Colonic mucosa (tissue), 4 donors: ENCODE results near the gene ZC3HAV1. TPM values are rescaled to one million over a fixed set of nuclear protein-coding genes. Genes with fewer than 3 reads are reported as not detected.

Source experiments
- DNase-seq: peaks from one replicate; pipeline ENCODE4 v3.0.0-alpha.2; 2020
- H3K27ac ChIP-seq: fragments of 200-600 bp; one replicate; pipeline ENCODE4 v1.8.0; 2021
- H3K27me3 ChIP-seq: fragments of 200-600 bp; one replicate; pipeline ENCODE4 v1.8.0; 2021
- H3K36me3 ChIP-seq: fragments of 200-600 bp; one replicate; pipeline ENCODE4 v1.8.0; 2021
- H3K4me1 ChIP-seq: fragments of 200-600 bp; one replicate; pipeline ENCODE4 v1.8.0; 2021; ENCODE audit warnings: mild to moderate bottlenecking
- H3K4me3 ChIP-seq: fragments of 200-600 bp; one replicate; pipeline ENCODE4 v1.8.0; 2021
- H3K9ac ChIP-seq, 2 donors: one replicate each; pipeline ENCODE4 v1.7.0; 2013; ENCODE audit warnings: control low read depth in 2 of 2, low read depth in 2 of 2, low read length in 2 of 2
- H3K9me3 ChIP-seq: fragments of 200-600 bp; one replicate; pipeline ENCODE4 v1.8.0; 2021
- CTCF ChIP-seq: fragments of 200-600 bp; IDR thresholded peaks from one replicate; pipeline ENCODE4 v1.8.0; 2022; ENCODE audit warnings: antibody characterized with exemption, mild to moderate bottlenecking
- intact Hi-C: fragments of 100-400 bp; cut with DNase I; formaldehyde crosslinking; loops from one replicate; pipeline ENCODE4 v1.14.1; 2022
- total RNA-seq, 2 donors: library from RNA; stranded (reverse); fragmentation: NEBNext Ultra II Directional in 1 of 2; extraction: Animal tissue kit (Norgen Biotek cat#: 25700) in 1 of 2; gene quantifications; one replicate each; pipeline ENCODE4 v1.2.1, GENCODE V29; 2021
- donor health status: healthy.
- donor health status: DM: no; HTN: no; CAD: no.
- donor health status: DM: no; HTN: no; CAD: no.

ZC3HAV1 gene
- total RNA-seq, 2 donors from 2014 or later: 29.0 to 33.8 TPM

- no peak for TF ChIP-seq CTCF
- intact Hi-C loops: no loop called here
- H3K27me3 ChIP-seq: no peaks in the 10 kb centered on the region
- no peak overlapping the region for H3K4me3 ChIP-seq
- no peak for DNase-seq
- no peaks in the 10 kb centered on the region for H3K36me3 ChIP-seq
- no peak overlapping the region for H3K9ac ChIP-seq
- H3K27ac ChIP-seq: peak overlapping the region; percentile 29
- H3K9me3 ChIP-seq: no peaks in the 10 kb centered on the region
- H3K4me1 ChIP-seq: no peaks in the 10 kb centered on the region
Measured at GRCh38 chr7:139112316-139112715, 2.8 kb upstream of the ZC3HAV1 start.

- Histone ChIP-seq H3K27me3 (no peaks in the 10 kb centered on the region), H3K4me1 (no peaks in the 10 kb centered on the region), H3K9ac (no peak overlapping the region), H3K4me3 (no peak overlapping the region), H3K9me3 (no peaks in the 10 kb centered on the region), H3K27ac (peak overlapping the region; percentile 29), H3K36me3 (no peaks in the 10 kb centered on the region)
- no peak for TF ChIP-seq CTCF
- DNase-seq: no peak
- intact Hi-C loops: no loop called here
Measured at GRCh38 chr7:139111811-139112301, 2.3 kb upstream of the ZC3HAV1 start.

- Histone ChIP-seq H3K9ac (no peak overlapping the region), H3K9me3 (no peaks in the 10 kb centered on the region), H3K4me1 (no peaks in the 10 kb centered on the region), H3K27me3 (no peaks in the 10 kb centered on the region), H3K4me3 (no peak overlapping the region), H3K36me3 (no peaks in the 10 kb centered on the region), H3K27ac (no peak overlapping the region)
- no peak for TF ChIP-seq CTCF
- intact Hi-C loops: no loop called here
- no peak for DNase-seq
Measured at GRCh38 chr7:139111147-139111546, 1.6 kb upstream of the ZC3HAV1 start.

GRCh38 chr7:139109983-139110411 is 477 bp upstream of the ZC3HAV1 start:
- H3K4me1 ChIP-seq: no peaks in the 10 kb centered on the region
- no peaks in the 10 kb centered on the region for H3K9me3 ChIP-seq
- peak overlapping the region; percentile 84 for H3K4me3 ChIP-seq
- intact Hi-C loops: no loop called here
- H3K27me3 ChIP-seq: no peaks in the 10 kb centered on the region
- peak overlapping the region; percentile 99 for H3K27ac ChIP-seq
- peak overlapping the region; percentile 91 to 95 for H3K9ac ChIP-seq
- no peak for TF ChIP-seq CTCF
- DNase-seq: no peak
- H3K36me3 ChIP-seq: no peaks in the 10 kb centered on the region

- TF ChIP-seq CTCF: no peak
- Histone ChIP-seq H3K36me3 (no peaks in the 10 kb centered on the region), H3K9ac (peak overlapping the region; percentile 91 to 95), H3K4me3 (peak overlapping the region; percentile 84), H3K9me3 (no peaks in the 10 kb centered on the region), H3K4me1 (no peaks in the 10 kb centered on the region), H3K27ac (peak overlapping the region; percentile 99), H3K27me3 (no peaks in the 10 kb centered on the region)
- peak; percentile 54 for DNase-seq
- intact Hi-C loops: no loop called here
Measured at GRCh38 chr7:139108266-139109187, 993 bp downstream of the ZC3HAV1 start.
